Measurements from ENCODE around the gene LONRF2.
A peak's percentile ranks its signal among the peaks of the same experiment; 100 is the strongest.

LONRF2 gene

GRCh38 chr2:100274076-100274475 is 48.2 kb downstream of the LONRF2 start:
- DNase-seq = no peak

- no peak for DNase-seq
Observed at GRCh38 chr2:100273387-100273786, 48.9 kb downstream of the LONRF2 start.

- no peak for DNase-seq
Observed at GRCh38 chr2:100272841-100273329, 49.4 kb downstream of the LONRF2 start.

GRCh38 chr2:100271210-100271609 is 51.1 kb downstream of the LONRF2 start:
- no peak for DNase-seq

- DNase-seq = no peak
Observed at GRCh38 chr2:100270381-100271146, 51.7 kb downstream of the LONRF2 start.

- DNase-seq = no peak
Observed at GRCh38 chr2:100269889-100270288, 52.4 kb downstream of the LONRF2 start.

- DNase-seq = no peak
Observed at GRCh38 chr2:100268986-100269385, 53.3 kb downstream of the LONRF2 start.

GRCh38 chr2:100267751-100268150 is 54.5 kb downstream of the LONRF2 start:
- no peak for DNase-seq

GRCh38 chr2:100266126-100266525 is 56.2 kb downstream of the LONRF2 start:
- DNase-seq = no peak

- no peak for DNase-seq
Observed at GRCh38 chr2:100265226-100265625, 57.1 kb downstream of the LONRF2 start.

- no peak for DNase-seq
Observed at GRCh38 chr2:100264651-100265050, 57.6 kb downstream of the LONRF2 start.

- no peak for DNase-seq
Observed at GRCh38 chr2:100264121-100264520, 58.2 kb downstream of the LONRF2 start.

- peak in 1 of 2 donors; percentile 31 for DNase-seq
Observed at GRCh38 chr2:100262555-100263320, 59.6 kb downstream of the LONRF2 start.

- no peak for DNase-seq
Observed at GRCh38 chr2:100262046-100262445, 60.3 kb downstream of the LONRF2 start.

GRCh38 chr2:100260712-100261620 is 61.3 kb downstream of the LONRF2 start:
- no peak for DNase-seq

- DNase-seq = no peak
Observed at GRCh38 chr2:100259106-100259505, 63.2 kb downstream of the LONRF2 start.

- DNase-seq = no peak
Observed at GRCh38 chr2:100257939-100258338, 64.4 kb downstream of the LONRF2 start.

- DNase-seq = no peak
Observed at GRCh38 chr2:100256849-100257248, 65.5 kb downstream of the LONRF2 start.

GRCh38 chr2:100256416-100256815 is 65.9 kb downstream of the LONRF2 start:
- no peak for DNase-seq

- no peak for DNase-seq
Observed at GRCh38 chr2:100254646-100255210, 67.6 kb downstream of the LONRF2 start.

- DNase-seq = no peak
Observed at GRCh38 chr2:100253786-100254185, 68.5 kb downstream of the LONRF2 start.

- no peak for DNase-seq
Observed at GRCh38 chr2:100252811-100253698, 69.2 kb downstream of the LONRF2 start.
